HCT116 (cell line): Measurements from ENCODE around the gene CHAMP1. TPM values are rescaled to one million over a fixed set of nuclear protein-coding genes. Genes with fewer than 3 reads are reported as not detected.

ENCODE experiments used
- ATAC-seq: fragments of 200-7000 bp; cut with Tn5 transposase; 2 replicates; pipeline ENCODE4 v1.9.1; 2020; ENCODE audit warnings: mild to moderate bottlenecking, moderate library complexity
- BruUV-seq: library from RNA; stranded (reverse); fragments of 400-500 nt; replicated peaks from 2 replicates; lab custom pipeline; 2021; lab: Mats Ljungman, UMichigan
- CTCF ChIA-PET: fragments of 300-600 bp; sonication (Branson Sonifier 250); formaldehyde crosslinking; loops from one replicate; lab custom pipeline; 2021; ENCODE audit warnings: antibody characterized with exemption; lab: Charles Lee
- POLR2A ChIA-PET: fragments of 300-600, 350-600 bp; sonication (Branson Sonifier 250); formaldehyde crosslinking; loops from one replicate; lab custom pipeline; 2021; ENCODE audit warnings: antibody characterized with exemption; lab: Charles Lee
- RAD21 ChIA-PET, 2 experiments: fragments of 300-600 bp; sonication (Branson Sonifier 250); formaldehyde crosslinking; loops; one replicate each; lab custom pipeline; 2023; ENCODE audit warnings: low total read pairs in 2 of 2; ENCODE audit not compliant: uncharacterized antibody in 2 of 2, unreplicated experiment in 2 of 2, low non-redundant PET in 1 of 2; lab: Charles Lee
- DNase-seq: peaks from one replicate; pipeline ENCODE4 v3.0.0-alpha.2; 2010; ENCODE audit warnings: low read depth, low spot score
- H2AFZ ChIP-seq: fragments of 200-600 bp; shearing (Covaris generic), sonication (generic); 2 replicates; pipeline ENCODE4 v1.6.1; 2017; ENCODE audit warnings: low read depth, mixed run types, mixed read lengths, antibody characterized with exemption, low read length; ENCODE audit not compliant: poor library complexity, severe bottlenecking
- H3K27ac ChIP-seq: 2 replicates; pipeline ENCODE4 v1.5.1; 2012; ENCODE audit warnings: low read depth, low read length
- H3K27me3 ChIP-seq: fragments of 200-600 bp; sonication (generic); 2 replicates; pipeline ENCODE4 v1.6.1; 2016; ENCODE audit warnings: mixed run types, low read length, mixed read lengths; ENCODE audit not compliant: insufficient read depth
- H3K36me3 ChIP-seq, 2 experiments: fragments of 200-500 bp in 1 of 2; fragments of 200-600 bp in 1 of 2; sonication (Bioruptor generic) in 1 of 2; sonication (generic) in 1 of 2; 2 replicates each; pipeline versions ENCODE4 v1.5.1 to v1.6.1; 2014 to 2016; ENCODE audit warnings: low read length in 2 of 2, inconsistent platforms in 1 of 2, mixed read lengths in 1 of 2, mixed run types in 1 of 2; ENCODE audit not compliant: insufficient read depth in 2 of 2, control insufficient read depth in 1 of 2
- H3K4me1 ChIP-seq, 2 experiments: fragments of 200-600 bp in 1 of 2; sonication (generic) in 1 of 2; 2 replicates each; pipeline versions ENCODE4 v1.5.1 to v1.6.1; 2012 to 2017; ENCODE audit warnings: low read length in 2 of 2, inconsistent platforms in 1 of 2, mild to moderate bottlenecking in 1 of 2, mixed read lengths in 1 of 2, mixed run types in 1 of 2, moderate library complexity in 1 of 2; ENCODE audit not compliant: insufficient read depth in 2 of 2, control insufficient read depth in 1 of 2
- H3K4me2 ChIP-seq: fragments of 200-600 bp; sonication (generic); 2 replicates; pipeline ENCODE4 v1.6.1; 2017; ENCODE audit warnings: mixed run types, low read length, mixed read lengths
- H3K4me3 ChIP-seq, 2 experiments: fragments of 200-600 bp in 1 of 2; sonication (generic) in 1 of 2; replicated peaks in 1 of 2; 2 replicates each; pipeline ENCODE4 v1.5.1; 2011 to 2016; ENCODE audit warnings: low read length in 2 of 2, control low read depth in 1 of 2, low read depth in 1 of 2, mild to moderate bottlenecking in 1 of 2, mixed read lengths in 1 of 2, mixed run types in 1 of 2
- H3K79me2 ChIP-seq: fragments of 200-600 bp; sonication (generic); 2 replicates; pipeline ENCODE4 v1.6.1; 2017; ENCODE audit warnings: mild to moderate bottlenecking, mixed run types, low read length, moderate library complexity, mixed read lengths; ENCODE audit not compliant: insufficient read depth
- H3K9ac ChIP-seq: fragments of 200-600 bp; sonication (generic); 2 replicates; pipeline ENCODE4 v1.6.1; 2016; ENCODE audit warnings: low read length, mixed read lengths
- H3K9me2 ChIP-seq: fragments of 200-600 bp; sonication (generic), shearing (Covaris generic); 2 replicates; pipeline ENCODE4 v1.6.1; 2017; ENCODE audit warnings: mixed run types, mild to moderate bottlenecking, moderate library complexity; ENCODE audit not compliant: insufficient read depth
- H3K9me3 ChIP-seq, 2 experiments: fragments of 200-500 bp in 1 of 2; fragments of 200-600 bp in 1 of 2; sonication (Bioruptor generic) in 1 of 2; sonication (generic) in 1 of 2; 2 replicates each; pipeline ENCODE4 v1.6.1; 2014 to 2017; ENCODE audit warnings: low read length in 2 of 2, mixed read lengths in 2 of 2, inconsistent platforms in 1 of 2, low read depth in 1 of 2, mild to moderate bottlenecking in 1 of 2, mixed run types in 1 of 2, moderate library complexity in 1 of 2; ENCODE audit not compliant: control insufficient read depth in 1 of 2, insufficient read depth in 1 of 2
- H4K20me1 ChIP-seq: fragments of 200-600 bp; sonication (generic), shearing (Covaris generic); 2 replicates; pipeline ENCODE4 v1.6.1; 2017; ENCODE audit warnings: mixed run types, mild to moderate bottlenecking, moderate library complexity; ENCODE audit not compliant: insufficient read depth
- CBX3 ChIP-seq: IDR thresholded peaks from 2 replicates; pipeline ENCODE4 v1.6.1; 2012; ENCODE audit warnings: low read depth
- EGR1 ChIP-seq: IDR thresholded peaks from 2 replicates; pipeline ENCODE4 v1.6.1; 2012; ENCODE audit warnings: low read depth
- EZH2phosphoT487 ChIP-seq: fragments of 200-600 bp; IDR thresholded peaks from 2 replicates; pipeline ENCODE4 v1.6.1; 2018; ENCODE audit warnings: antibody characterized with exemption, borderline replicate concordance
- FOSL1 ChIP-seq: IDR thresholded peaks from 2 replicates; pipeline ENCODE4 v1.6.1; 2012; ENCODE audit warnings: low read depth
- JUND ChIP-seq: IDR thresholded peaks from 2 replicates; pipeline ENCODE4 v1.6.1; 2012
- MAX ChIP-seq: IDR thresholded peaks from 2 replicates; pipeline ENCODE4 v1.6.1; 2012
- POLR2A ChIP-seq: IDR thresholded peaks from 2 replicates; pipeline ENCODE4 v1.7.0; 2011; ENCODE audit warnings: borderline replicate concordance; ENCODE audit not compliant: insufficient read depth, insufficient read length; ENCODE audit errors: extremely low read depth
- POLR2AphosphoS5 ChIP-seq: IDR thresholded peaks from 2 replicates; pipeline ENCODE4 v1.6.1; 2011; ENCODE audit warnings: mild to moderate bottlenecking, low read depth, low read length, moderate library complexity
- REST ChIP-seq: IDR thresholded peaks from 2 replicates; pipeline ENCODE4 v1.6.1; 2012; ENCODE audit warnings: low read depth
- SIN3A ChIP-seq: IDR thresholded peaks from 2 replicates; pipeline ENCODE4 v1.6.1; 2012; ENCODE audit warnings: low read depth
- SP1 ChIP-seq: IDR thresholded peaks from 2 replicates; pipeline ENCODE4 v1.6.1; 2012; ENCODE audit warnings: low read depth
- SRF ChIP-seq: IDR thresholded peaks from 2 replicates; pipeline ENCODE4 v1.6.1; 2012; ENCODE audit warnings: low read depth
- TCF7L2 ChIP-seq: IDR thresholded peaks from 2 replicates; pipeline ENCODE4 v1.7.0; 2011; ENCODE audit warnings: borderline replicate concordance, inconsistent platforms; ENCODE audit not compliant: insufficient read depth, insufficient read length; ENCODE audit errors: extremely low read depth
- YY1 ChIP-seq: IDR thresholded peaks from 2 replicates; pipeline ENCODE4 v1.6.1; 2011; ENCODE audit warnings: low read length, low read depth, moderate library complexity, mild to moderate bottlenecking; ENCODE audit not compliant: insufficient replicate concordance; ENCODE audit errors: extremely low read depth
- ZFX ChIP-seq: fragments of 450-650 bp; IDR thresholded peaks from 2 replicates; pipeline ENCODE4 v1.6.1; 2017
- intact Hi-C: fragments of 100-400 bp; cut with micrococcal nuclease; formaldehyde crosslinking; loops from 2 replicates; pipeline ENCODE4 v1.10.0; 2022
- total RNA-seq: library from RNA; stranded (reverse); gene quantifications from one replicate; pipeline ENCODE4 v1.2.1, GENCODE V29; 2021; ENCODE audit not compliant: unreplicated experiment
- TF ChIP-seq, protein P1 (sequence below), 3 experiments: fragments of 200-600 bp in 1 of 3; sonication (generic) in 1 of 3; IDR thresholded peaks in 2 of 3; conservative IDR thresholded peaks in 1 of 3; 2 replicates each; pipeline ENCODE4 v1.5.1; 2012 to 2017; ENCODE audit warnings: low read depth in 2 of 3, low read length in 2 of 3, antibody characterized with exemption in 1 of 3, borderline replicate concordance in 1 of 3, control low read depth in 1 of 3, mild to moderate bottlenecking in 1 of 3, mixed read lengths in 1 of 3, mixed run types in 1 of 3, moderate library complexity in 1 of 3; ENCODE audit not compliant: insufficient read depth in 1 of 3
- TF ChIP-seq, protein P2 (sequence below): IDR thresholded peaks from 2 replicates; pipeline ENCODE4 v1.6.1; 2011; ENCODE audit warnings: mild to moderate bottlenecking, low read length, moderate library complexity; ENCODE audit not compliant: insufficient replicate concordance; ENCODE audit errors: extremely low read depth

The CHAMP1 gene
- total RNA-seq, 1 experiment from 2014 or later = 31.5 TPM

GRCh38 chr13:114272977-114273376 is 41.3 kb upstream of the CHAMP1 start:
- no peaks in the 10 kb centered on the region for H3K27me3 ChIP-seq
- H3K9me3 ChIP-seq = no peaks in the 10 kb centered on the region
- TF ChIP-seq, protein P1, sequence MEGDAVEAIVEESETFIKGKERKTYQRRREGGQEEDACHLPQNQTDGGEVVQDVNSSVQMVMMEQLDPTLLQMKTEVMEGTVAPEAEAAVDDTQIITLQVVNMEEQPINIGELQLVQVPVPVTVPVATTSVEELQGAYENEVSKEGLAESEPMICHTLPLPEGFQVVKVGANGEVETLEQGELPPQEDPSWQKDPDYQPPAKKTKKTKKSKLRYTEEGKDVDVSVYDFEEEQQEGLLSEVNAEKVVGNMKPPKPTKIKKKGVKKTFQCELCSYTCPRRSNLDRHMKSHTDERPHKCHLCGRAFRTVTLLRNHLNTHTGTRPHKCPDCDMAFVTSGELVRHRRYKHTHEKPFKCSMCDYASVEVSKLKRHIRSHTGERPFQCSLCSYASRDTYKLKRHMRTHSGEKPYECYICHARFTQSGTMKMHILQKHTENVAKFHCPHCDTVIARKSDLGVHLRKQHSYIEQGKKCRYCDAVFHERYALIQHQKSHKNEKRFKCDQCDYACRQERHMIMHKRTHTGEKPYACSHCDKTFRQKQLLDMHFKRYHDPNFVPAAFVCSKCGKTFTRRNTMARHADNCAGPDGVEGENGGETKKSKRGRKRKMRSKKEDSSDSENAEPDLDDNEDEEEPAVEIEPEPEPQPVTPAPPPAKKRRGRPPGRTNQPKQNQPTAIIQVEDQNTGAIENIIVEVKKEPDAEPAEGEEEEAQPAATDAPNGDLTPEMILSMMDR (IDR thresholded peaks at IDR 0.05 in 2 of 3, conservative IDR thresholded peaks at IDR 0.05 in 1 of 3; ENCODE audit: borderline replicate concordance in 1 of 3, insufficient read depth in 1 of 3, low read depth in 2 of 3, low read length in 2 of 3) = no peak
- no peak for TF ChIP-seq EGR1
- no peak for TF ChIP-seq REST
- no peak for TF ChIP-seq TCF7L2
- TF ChIP-seq, protein P2, sequence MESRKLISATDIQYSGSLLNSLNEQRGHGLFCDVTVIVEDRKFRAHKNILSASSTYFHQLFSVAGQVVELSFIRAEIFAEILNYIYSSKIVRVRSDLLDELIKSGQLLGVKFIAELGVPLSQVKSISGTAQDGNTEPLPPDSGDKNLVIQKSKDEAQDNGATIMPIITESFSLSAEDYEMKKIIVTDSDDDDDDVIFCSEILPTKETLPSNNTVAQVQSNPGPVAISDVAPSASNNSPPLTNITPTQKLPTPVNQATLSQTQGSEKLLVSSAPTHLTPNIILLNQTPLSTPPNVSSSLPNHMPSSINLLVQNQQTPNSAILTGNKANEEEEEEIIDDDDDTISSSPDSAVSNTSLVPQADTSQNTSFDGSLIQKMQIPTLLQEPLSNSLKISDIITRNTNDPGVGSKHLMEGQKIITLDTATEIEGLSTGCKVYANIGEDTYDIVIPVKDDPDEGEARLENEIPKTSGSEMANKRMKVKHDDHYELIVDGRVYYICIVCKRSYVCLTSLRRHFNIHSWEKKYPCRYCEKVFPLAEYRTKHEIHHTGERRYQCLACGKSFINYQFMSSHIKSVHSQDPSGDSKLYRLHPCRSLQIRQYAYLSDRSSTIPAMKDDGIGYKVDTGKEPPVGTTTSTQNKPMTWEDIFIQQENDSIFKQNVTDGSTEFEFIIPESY = no peak
- TF ChIP-seq JUND = no peak
- no peak for TF ChIP-seq SIN3A
- no peak for TF ChIP-seq POLR2AphosphoS5
- no peak for TF ChIP-seq SRF
- TF ChIP-seq YY1 = no peak
- TF ChIP-seq POLR2A = no peak
- TF ChIP-seq SP1 = no peak
- TF ChIP-seq CBX3 = no peak
- no peak for TF ChIP-seq EZH2phosphoT487
- TF ChIP-seq ZFX = no peak
- TF ChIP-seq MAX = no peak
- TF ChIP-seq FOSL1 = no peak
- H3K4me2 ChIP-seq = no peak overlapping the region
- H3K4me1 ChIP-seq = no peaks in the 10 kb centered on the region
- ChIA-PET RAD21 (no interaction called here), CTCF (no interaction called here), POLR2A (no interaction called here)
- H3K36me3 ChIP-seq = peaks cover 28 to 29% of the 10 kb centered on the region in 2 experiments; a peak in 3 of 4 replicates
- no peak overlapping the region for H3K27ac ChIP-seq
- ATAC-seq = no peak
- DNase-seq = no peak
- H3K9me2 ChIP-seq = no peaks in the 10 kb centered on the region
- H3K79me2 ChIP-seq = no peaks in the 10 kb centered on the region
- H3K4me3 ChIP-seq = no peak overlapping the region
- no peaks in the 10 kb centered on the region for H4K20me1 ChIP-seq
- intact Hi-C loops = no loop called here
- no TSS peak for BruUV-seq
- no peak overlapping the region for H2AFZ ChIP-seq
- no peak overlapping the region for H3K9ac ChIP-seq
